Tracheal epithelial cell (primary cell): ENCODE data around the gene NECTIN1. TPM values are rescaled to one million over a fixed set of nuclear protein-coding genes. Genes with fewer than 3 reads are reported as not detected.

Experiments used
- total RNA-seq: library from RNA; depleted of rRNA; stranded (reverse); fragments of >200 nt; gene quantifications from 2 replicates; pipeline ENCODE4 v1.2.1, GENCODE V29; 2014

Gene NECTIN1
- total RNA-seq: 90.4 and 128 TPM in 2 replicates

GRCh38 chr11:119728651-119729580 lies at the start of gene NECTIN1:
TSS of gene NECTIN1 (minus strand) at chr11:119729200. CDS start at chr11:119728553, 647 bp downstream.

